ENCODE measurements around the gene SEMA3D. TPM values are rescaled to one million over a fixed set of nuclear protein-coding genes. Genes with fewer than 3 reads are reported as not detected.

SEMA3D gene
- total and polyA plus RNA-seq, 10 donors: 4.6 to 210 (median 116) TPM

DNA sequence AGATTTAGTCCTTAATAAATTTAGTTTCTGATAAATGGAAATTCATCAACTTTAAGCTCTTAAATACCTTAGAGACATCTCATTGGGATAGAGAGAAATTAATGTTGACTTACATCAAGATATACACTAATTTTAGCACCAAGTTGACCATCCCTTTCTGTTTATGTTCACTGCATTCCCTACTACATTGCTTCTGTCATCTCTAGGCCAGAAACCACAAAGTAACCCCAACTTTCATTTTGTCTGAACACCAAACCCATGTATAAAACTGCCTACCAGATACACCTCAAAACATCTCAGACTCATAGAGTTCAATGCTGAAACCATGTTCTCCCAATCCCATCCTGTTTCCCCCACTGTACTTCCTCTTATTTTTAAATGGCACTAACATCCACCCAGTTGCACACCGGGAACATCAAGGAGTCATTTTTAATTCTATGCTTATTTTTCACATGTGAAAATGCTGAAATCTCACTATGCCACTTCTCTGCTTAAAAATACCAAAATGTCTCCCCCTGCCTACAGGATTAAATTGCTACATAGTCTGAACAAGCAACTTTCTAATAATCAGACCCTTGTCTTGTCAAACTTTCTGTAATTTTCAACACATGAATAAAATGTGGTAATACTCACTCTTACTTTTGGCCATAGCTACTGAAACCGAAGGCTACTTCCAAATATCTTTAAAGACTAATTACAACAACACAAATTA, 201.6 kb downstream of the SEMA3D start:
- no peaks in the 10 kb centered on the region for H3K4me1 ChIP-seq
- TF ChIP-seq POLR2A (IDR thresholded peaks at IDR 0.05): no peak
- DNase-seq: no peak
- intact Hi-C loops (cut with DNase I; ENCODE audit: low total_unique reads): no loop called here
- H3K27me3 ChIP-seq (replicated peaks in 1 of 7): no peaks in the 10 kb centered on the region
- H3K27ac ChIP-seq: no peak overlapping the region
- WGBS, 5 donors: 79 to 84% (median 82%) methylated on average over 2 of the region's 2 CpGs
- no peaks in the 10 kb centered on the region for H3K36me3 ChIP-seq
- peaks cover 0 to 11% (median 0%) of the 10 kb centered on the region in 8 donors for H3K9me3 ChIP-seq
- no peak overlapping the region for H3K4me3 ChIP-seq

DNA sequence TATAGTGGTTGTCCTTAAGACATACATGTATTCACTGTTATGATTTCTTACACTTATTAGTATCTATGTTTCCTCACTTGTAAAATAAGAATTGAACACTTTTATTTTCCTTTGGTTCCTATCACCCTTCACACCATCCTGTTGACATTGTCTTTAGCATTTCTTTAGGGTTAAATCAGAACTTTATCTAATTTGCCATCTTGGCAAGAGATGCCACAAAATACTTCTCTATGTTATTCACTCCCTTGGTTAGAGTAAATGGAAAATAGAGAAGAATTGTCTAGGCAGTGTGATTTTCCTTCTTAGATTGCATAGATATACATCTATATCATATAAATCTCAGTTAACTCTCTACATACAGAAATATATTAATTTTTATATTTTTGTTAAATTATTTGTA, 204.7 kb downstream of the SEMA3D start:
- H3K4me1 ChIP-seq: no peaks in the 10 kb centered on the region

DNA sequence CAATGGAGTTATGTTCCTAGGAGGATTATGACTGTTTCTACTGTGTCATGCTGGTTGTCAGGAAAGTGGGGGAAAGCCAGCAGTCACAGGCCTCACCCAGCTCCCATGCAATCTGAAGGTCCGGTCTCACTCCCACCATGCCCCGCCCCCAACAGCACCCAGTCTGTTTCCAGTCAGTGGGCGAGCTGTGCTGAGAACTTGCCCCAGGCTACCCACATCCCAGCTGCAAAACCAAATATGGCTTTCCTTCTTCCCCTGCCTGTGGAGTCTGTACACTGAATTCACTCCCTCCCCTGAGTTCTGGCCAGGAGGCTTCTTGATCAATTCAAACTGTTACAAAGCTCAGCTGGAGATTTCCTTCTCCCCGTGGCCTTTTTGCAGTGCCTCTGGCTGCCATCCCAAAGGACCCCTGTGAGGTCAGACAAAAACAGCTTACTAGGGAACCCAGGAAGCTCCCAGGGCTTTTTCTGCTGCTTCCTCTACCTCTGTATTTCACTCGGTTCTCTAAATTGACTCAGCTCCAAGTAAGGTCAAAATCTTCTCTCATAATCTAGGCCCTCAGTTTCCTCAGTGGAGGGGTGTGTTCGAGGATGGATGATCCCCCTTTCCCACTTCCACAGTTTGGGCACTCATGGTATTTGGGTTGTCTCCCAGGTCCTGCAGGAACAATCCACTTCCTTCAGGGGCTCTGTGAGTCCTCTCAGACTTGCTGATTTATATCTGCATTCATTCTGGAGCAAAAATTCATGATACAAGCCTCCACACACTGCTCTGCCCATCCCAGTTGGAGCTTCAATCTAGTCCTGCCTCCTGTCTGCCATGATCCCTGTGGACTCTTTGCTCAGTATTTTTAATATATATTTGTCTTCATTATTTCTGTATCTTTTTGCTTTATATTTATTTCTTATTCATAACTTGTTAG, 205.5 kb downstream of the SEMA3D start:
- Histone ChIP-seq H3K4me3 (no peak overlapping the region), H3K27ac (no peak overlapping the region), H3K4me1 (no peaks in the 10 kb centered on the region), H3K27me3 (replicated peaks in 1 of 7) (no peaks in the 10 kb centered on the region), H3K9me3 (no peaks in the 10 kb centered on the region), H3K36me3 (no peaks in the 10 kb centered on the region)
- TF ChIP-seq, protein P1, sequence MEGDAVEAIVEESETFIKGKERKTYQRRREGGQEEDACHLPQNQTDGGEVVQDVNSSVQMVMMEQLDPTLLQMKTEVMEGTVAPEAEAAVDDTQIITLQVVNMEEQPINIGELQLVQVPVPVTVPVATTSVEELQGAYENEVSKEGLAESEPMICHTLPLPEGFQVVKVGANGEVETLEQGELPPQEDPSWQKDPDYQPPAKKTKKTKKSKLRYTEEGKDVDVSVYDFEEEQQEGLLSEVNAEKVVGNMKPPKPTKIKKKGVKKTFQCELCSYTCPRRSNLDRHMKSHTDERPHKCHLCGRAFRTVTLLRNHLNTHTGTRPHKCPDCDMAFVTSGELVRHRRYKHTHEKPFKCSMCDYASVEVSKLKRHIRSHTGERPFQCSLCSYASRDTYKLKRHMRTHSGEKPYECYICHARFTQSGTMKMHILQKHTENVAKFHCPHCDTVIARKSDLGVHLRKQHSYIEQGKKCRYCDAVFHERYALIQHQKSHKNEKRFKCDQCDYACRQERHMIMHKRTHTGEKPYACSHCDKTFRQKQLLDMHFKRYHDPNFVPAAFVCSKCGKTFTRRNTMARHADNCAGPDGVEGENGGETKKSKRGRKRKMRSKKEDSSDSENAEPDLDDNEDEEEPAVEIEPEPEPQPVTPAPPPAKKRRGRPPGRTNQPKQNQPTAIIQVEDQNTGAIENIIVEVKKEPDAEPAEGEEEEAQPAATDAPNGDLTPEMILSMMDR (IDR thresholded peaks at IDR 0.05 in 8 of 11, conservative IDR thresholded peaks at IDR 0.05 in 3 of 11): no peak
- TF ChIP-seq POLR2AphosphoS5 (IDR thresholded peaks at IDR 0.05): no peak
- TF ChIP-seq POLR2A (IDR thresholded peaks at IDR 0.05): no peak
- intact Hi-C loops (cut with DNase I; ENCODE audit: low total_unique reads): no loop called here
- no peak for DNase-seq
- 61 to 80% (median 70%) methylated on average over 6 of the region's 6 CpGs for WGBS, 5 donors

More for the DNA sequence above, 204.7 kb downstream of the SEMA3D start:
- no peak for DNase-seq
- H3K27me3 ChIP-seq (replicated peaks in 1 of 7): no peaks in the 10 kb centered on the region
- H3K9me3 ChIP-seq: no peaks in the 10 kb centered on the region
- no peak overlapping the region for H3K27ac ChIP-seq
- TF ChIP-seq, protein P1 (IDR thresholded peaks at IDR 0.05 in 8 of 11, conservative IDR thresholded peaks at IDR 0.05 in 3 of 11): no peak
- TF ChIP-seq POLR2A (IDR thresholded peaks at IDR 0.05): no peak
- no peak for TF ChIP-seq POLR2AphosphoS5 (IDR thresholded peaks at IDR 0.05)
- H3K36me3 ChIP-seq: no peaks in the 10 kb centered on the region
- intact Hi-C loops (cut with DNase I; ENCODE audit: low total_unique reads): no loop called here
- H3K4me3 ChIP-seq: no peak overlapping the region

DNA sequence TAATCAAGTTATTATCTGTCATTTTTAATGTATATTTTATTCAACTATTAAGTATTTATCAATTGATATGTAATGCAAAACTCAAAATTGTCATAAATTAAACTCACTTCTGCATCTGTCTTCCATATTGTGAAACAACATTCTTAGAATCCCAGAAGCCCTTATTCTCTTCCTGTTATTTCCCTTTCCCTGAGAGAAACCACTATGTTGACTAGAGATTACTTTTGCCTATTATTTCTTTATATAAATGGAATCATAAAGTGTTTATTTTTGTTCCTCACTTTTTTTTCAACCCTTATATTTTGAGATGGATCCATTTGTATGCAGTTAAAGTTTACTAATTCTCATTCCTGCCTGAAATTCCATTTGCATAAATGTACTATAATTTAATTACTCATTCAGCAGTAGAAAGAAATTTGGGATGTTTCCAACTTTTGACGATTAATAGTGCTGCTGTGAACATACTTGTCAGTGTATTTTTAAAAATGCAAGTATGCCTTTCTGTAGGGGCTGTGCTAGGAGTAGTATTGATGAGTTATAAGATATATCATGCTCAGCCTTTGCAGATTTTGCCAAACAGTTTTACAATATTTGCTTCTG, 211.2 kb downstream of the SEMA3D start:
- no peaks in the 10 kb centered on the region for H3K36me3 ChIP-seq

More for the DNA sequence above, 211.2 kb downstream of the SEMA3D start:
- TF ChIP-seq POLR2A (IDR thresholded peaks at IDR 0.05): no peak
- TF ChIP-seq POLR2AphosphoS5 (IDR thresholded peaks at IDR 0.05): no peak
- TF ChIP-seq, protein P1 (IDR thresholded peaks at IDR 0.05 in 8 of 11, conservative IDR thresholded peaks at IDR 0.05 in 3 of 11): no peak
- Histone ChIP-seq H3K9me3 (no peaks in the 10 kb centered on the region), H3K4me3 (no peak overlapping the region), H3K4me1 (no peaks in the 10 kb centered on the region), H3K27me3 (replicated peaks in 1 of 7) (no peaks in the 10 kb centered on the region), H3K27ac (no peak overlapping the region)
- intact Hi-C loops (cut with DNase I; ENCODE audit: low total_unique reads): no loop called here
- 53 to 79% (median 73%) methylated on average over 1 of the region's 1 CpG for WGBS, 5 donors
- DNase-seq: no peak

Data from spleen (tissue), 11 donors.